Fibroblast of lung (primary cell): ENCODE data around the gene RALY. TPM values are rescaled to one million over a fixed set of nuclear protein-coding genes. Genes with fewer than 3 reads are reported as not detected.

ENCODE experiments used
- DNase-seq, 2 donors: peaks; one replicate each; pipeline versions ENCODE4 v3.0.0 to v3.0.0-alpha.2; 2010; ENCODE audit warnings: low read depth in 2 of 2
- H2AFZ ChIP-seq: 2 replicates; pipeline ENCODE4 v1.5.1; 2012; ENCODE audit warnings: low read length, control low read depth, inconsistent platforms
- H3K27ac ChIP-seq: 2 replicates; pipeline ENCODE4 v1.5.1; 2011; ENCODE audit warnings: low read length, control low read depth; ENCODE audit not compliant: insufficient read depth
- H3K27me3 ChIP-seq: 2 replicates; pipeline ENCODE4 v1.5.1; 2011; ENCODE audit warnings: mild to moderate bottlenecking, low read length; ENCODE audit not compliant: control insufficient read depth, insufficient read depth
- H3K36me3 ChIP-seq: 2 replicates; pipeline ENCODE4 v1.5.1; 2011; ENCODE audit warnings: low read length; ENCODE audit not compliant: control insufficient read depth, insufficient read depth
- H3K4me1 ChIP-seq: 2 replicates; pipeline ENCODE4 v1.5.1; 2011; ENCODE audit warnings: low read length; ENCODE audit not compliant: control insufficient read depth, insufficient read depth; ENCODE audit errors: extremely low read depth
- H3K4me2 ChIP-seq: 2 replicates; pipeline ENCODE4 v1.5.1; 2011; ENCODE audit warnings: low read length, control low read depth; ENCODE audit not compliant: insufficient read depth; ENCODE audit errors: extremely low read depth
- H3K4me3 ChIP-seq, 4 experiments: fragments of 200-600 bp in 1 of 4; sonication (generic) in 1 of 4; replicated peaks in 1 of 4; 2 replicates each; pipeline ENCODE4 v1.5.1; 2011 to 2016; ENCODE audit warnings: low read length in 4 of 4, low read depth in 3 of 4, mild to moderate bottlenecking in 3 of 4, control low read depth in 2 of 4, inconsistent platforms in 1 of 4, mixed read lengths in 1 of 4; ENCODE audit not compliant: insufficient read depth in 1 of 4; ENCODE audit errors: control extremely low read depth in 1 of 4
- H3K79me2 ChIP-seq: 2 replicates; pipeline ENCODE4 v1.5.1; 2012; ENCODE audit warnings: mild to moderate bottlenecking, low read length, inconsistent platforms; ENCODE audit not compliant: control insufficient read depth, insufficient read depth
- H3K9ac ChIP-seq: 2 replicates; pipeline ENCODE4 v1.5.1; 2011; ENCODE audit warnings: mild to moderate bottlenecking, low read length, control low read depth; ENCODE audit not compliant: insufficient read depth
- H3K9me3 ChIP-seq: 2 replicates; pipeline ENCODE4 v1.5.1; 2012; ENCODE audit warnings: low read depth, low read length; ENCODE audit not compliant: control insufficient read depth, insufficient read depth
- H4K20me1 ChIP-seq: 2 replicates; pipeline ENCODE4 v1.5.1; 2011; ENCODE audit warnings: low read length; ENCODE audit not compliant: control insufficient read depth, insufficient read depth; ENCODE audit errors: extremely low read depth
- EZH2 ChIP-seq: IDR thresholded peaks from 2 replicates; pipeline ENCODE4 v1.5.1; 2012; ENCODE audit warnings: low read length, control low read depth, mild to moderate bottlenecking; ENCODE audit errors: missing control alignments
- polyA plus RNA-seq, 2 donors: library from polyadenylated mRNA; depleted of rRNA in 1 of 2; stranded (reverse) in 1 of 2; unstranded in 1 of 2; fragments of >200 nt; gene quantifications; 2 replicates each; pipeline ENCODE4 v1.2.1, GENCODE V29; 2011 to 2012; ENCODE audit warnings: missing spikeins in 1 of 2
- total RNA-seq: library from RNA; depleted of rRNA; stranded (reverse); fragments of >200 nt; gene quantifications from 2 replicates; pipeline ENCODE4 v1.2.1, GENCODE V29; 2014
- TF ChIP-seq, protein P1 (sequence below), 2 donors: IDR thresholded peaks in 1 of 2; conservative IDR thresholded peaks in 1 of 2; 1 replicate in 1 of 2; 2 replicates in 1 of 2; pipeline ENCODE4 v1.5.1; 2011 to 2012; ENCODE audit warnings: low read length in 2 of 2, control low read depth in 1 of 2, inconsistent platforms in 1 of 2, low read depth in 1 of 2, mild to moderate bottlenecking in 1 of 2

RALY gene
- total and polyA plus RNA-seq, 2 donors (not counting 1 experiment from before 2014, with no cell fraction given): 54.5 to 57.1 TPM

DNA sequence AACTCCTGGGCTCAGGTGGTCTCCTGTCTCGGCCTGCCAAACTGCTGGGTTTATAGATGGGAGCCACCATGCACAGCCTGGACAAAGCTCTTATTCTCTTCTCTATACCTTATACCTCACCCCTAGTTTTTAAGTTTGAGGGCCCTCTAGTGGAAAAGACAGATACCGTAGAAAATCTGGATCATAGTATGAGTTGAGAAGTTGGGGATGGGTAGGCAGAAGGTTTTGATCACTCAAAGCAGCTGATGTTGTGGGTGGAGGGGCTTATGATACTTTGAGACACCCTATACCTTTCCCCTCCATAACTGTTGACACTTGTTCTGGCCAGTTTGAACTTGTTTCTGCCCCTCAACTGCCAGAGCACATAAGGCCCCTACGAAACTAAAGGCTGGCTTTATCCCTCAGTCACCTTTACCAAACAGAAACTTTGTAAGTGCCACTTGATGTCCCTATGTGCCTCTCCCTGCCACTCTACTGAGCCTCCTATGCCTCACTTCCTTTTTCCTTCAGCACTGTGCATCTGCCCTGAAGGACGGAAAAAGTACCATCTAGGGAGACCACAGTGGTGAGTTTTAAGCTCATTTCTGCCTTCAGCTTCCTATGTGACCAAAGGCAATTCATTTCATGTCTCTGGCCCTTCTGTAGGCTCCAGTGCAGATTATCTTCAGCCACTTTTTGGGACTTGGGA, 28.6 kb downstream of the RALY start:
- peak in 1 of 2 donors; percentile 45 for DNase-seq

DNA sequence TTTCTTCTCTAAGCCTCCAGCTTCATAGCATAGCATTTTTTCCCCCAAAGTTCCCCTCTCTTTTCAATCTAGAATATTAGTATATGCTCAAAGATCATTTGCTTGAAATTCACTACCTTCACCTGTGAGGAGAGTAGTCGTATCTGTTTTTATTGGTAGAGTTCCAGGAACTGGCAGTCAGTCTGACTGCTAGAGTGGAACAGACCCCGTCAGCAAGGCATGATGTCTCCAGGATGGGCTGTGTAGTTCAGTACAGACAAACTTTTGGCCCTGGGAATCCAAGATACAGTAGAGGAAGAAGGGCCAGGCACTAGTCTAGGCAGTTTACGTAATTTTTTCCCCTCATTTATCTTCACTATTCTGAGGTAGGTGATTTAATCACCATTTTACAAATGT, 29.1 kb downstream of the RALY start:
- Histone ChIP-seq H4K20me1 (no peaks in the 10 kb centered on the region), H3K9ac (no peak overlapping the region), H3K27ac (no peak overlapping the region), H3K36me3 (no peaks in the 10 kb centered on the region), H3K4me1 (peaks cover 5% of the 10 kb centered on the region), H3K9me3 (no peaks in the 10 kb centered on the region), H3K4me2 (no peak overlapping the region), H2AFZ (no peak overlapping the region), H3K27me3 (no peaks in the 10 kb centered on the region), H3K4me3 (no peak overlapping the region), H3K79me2 (peaks cover 76% of the 10 kb centered on the region)
- TF ChIP-seq, protein P1, sequence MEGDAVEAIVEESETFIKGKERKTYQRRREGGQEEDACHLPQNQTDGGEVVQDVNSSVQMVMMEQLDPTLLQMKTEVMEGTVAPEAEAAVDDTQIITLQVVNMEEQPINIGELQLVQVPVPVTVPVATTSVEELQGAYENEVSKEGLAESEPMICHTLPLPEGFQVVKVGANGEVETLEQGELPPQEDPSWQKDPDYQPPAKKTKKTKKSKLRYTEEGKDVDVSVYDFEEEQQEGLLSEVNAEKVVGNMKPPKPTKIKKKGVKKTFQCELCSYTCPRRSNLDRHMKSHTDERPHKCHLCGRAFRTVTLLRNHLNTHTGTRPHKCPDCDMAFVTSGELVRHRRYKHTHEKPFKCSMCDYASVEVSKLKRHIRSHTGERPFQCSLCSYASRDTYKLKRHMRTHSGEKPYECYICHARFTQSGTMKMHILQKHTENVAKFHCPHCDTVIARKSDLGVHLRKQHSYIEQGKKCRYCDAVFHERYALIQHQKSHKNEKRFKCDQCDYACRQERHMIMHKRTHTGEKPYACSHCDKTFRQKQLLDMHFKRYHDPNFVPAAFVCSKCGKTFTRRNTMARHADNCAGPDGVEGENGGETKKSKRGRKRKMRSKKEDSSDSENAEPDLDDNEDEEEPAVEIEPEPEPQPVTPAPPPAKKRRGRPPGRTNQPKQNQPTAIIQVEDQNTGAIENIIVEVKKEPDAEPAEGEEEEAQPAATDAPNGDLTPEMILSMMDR (conservative IDR thresholded peaks at IDR 0.05 in 1 of 2, IDR thresholded peaks at IDR 0.05 in 1 of 2; ENCODE audit: low read depth in 1 of 2, low read length in 2 of 2): no peak
- no peak for TF ChIP-seq EZH2
- DNase-seq: no peak

More for the DNA sequence above, 28.6 kb downstream of the RALY start:
- H3K27me3 ChIP-seq: no peaks in the 10 kb centered on the region
- H3K79me2 ChIP-seq: peaks cover 70% of the 10 kb centered on the region
- H2AFZ ChIP-seq: no peak overlapping the region
- no peak overlapping the region for H3K4me2 ChIP-seq
- H4K20me1 ChIP-seq: peaks cover 1% of the 10 kb centered on the region
- no peaks in the 10 kb centered on the region for H3K36me3 ChIP-seq
- TF ChIP-seq, protein P1 (conservative IDR thresholded peaks at IDR 0.05 in 1 of 2, IDR thresholded peaks at IDR 0.05 in 1 of 2; ENCODE audit: low read depth in 1 of 2, low read length in 2 of 2): peak in 1 of 2 donors; percentile 49
- no peak for TF ChIP-seq EZH2
- peaks cover 8% of the 10 kb centered on the region for H3K4me1 ChIP-seq
- H3K4me3 ChIP-seq: no peak overlapping the region
- H3K27ac ChIP-seq: no peak overlapping the region
- H3K9ac ChIP-seq: no peak overlapping the region
- no peaks in the 10 kb centered on the region for H3K9me3 ChIP-seq

DNA sequence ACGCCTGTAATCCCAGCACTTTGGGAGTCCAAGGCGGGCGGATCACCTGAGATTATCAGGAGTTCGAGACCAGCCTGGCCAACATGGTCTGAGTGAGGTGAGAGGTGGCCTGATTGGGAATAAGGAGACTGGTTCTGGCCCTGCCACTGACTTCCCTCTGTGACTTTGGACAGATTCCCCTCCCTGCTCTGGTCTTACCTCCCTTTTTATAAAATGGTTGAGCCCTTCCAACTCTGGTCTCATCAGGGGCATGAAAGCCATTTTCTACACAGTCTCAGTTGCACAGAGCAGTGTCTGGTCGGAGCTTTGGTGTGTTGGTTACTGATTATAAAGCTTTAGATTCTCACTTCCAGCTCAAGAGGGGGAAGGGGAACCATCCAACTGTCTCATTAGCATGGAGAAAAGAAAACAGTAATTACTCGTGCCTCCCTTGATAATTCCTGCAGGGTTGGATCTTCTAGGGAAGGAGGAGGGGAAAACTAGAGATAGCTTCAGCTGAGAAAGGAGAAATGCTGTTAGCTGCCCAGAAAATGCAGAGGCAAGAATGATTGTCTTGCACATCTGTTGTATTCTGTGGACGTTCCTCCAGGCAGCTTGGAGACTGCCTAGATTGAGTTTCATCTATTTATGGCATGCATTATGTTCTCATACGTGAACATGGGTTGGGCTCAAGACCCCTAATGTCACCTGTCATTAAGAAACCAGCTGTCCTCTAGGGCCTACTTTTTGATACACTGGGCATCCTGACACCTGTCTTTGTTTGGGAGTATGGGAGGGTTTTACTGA, 30.4 kb downstream of the RALY start:
- no peaks in the 10 kb centered on the region for H3K9me3 ChIP-seq
- H3K4me2 ChIP-seq: no peak overlapping the region
- peaks cover 73% of the 10 kb centered on the region for H3K79me2 ChIP-seq
- no peak overlapping the region for H2AFZ ChIP-seq
- no peaks in the 10 kb centered on the region for H3K27me3 ChIP-seq
- H3K4me1 ChIP-seq: no peaks in the 10 kb centered on the region
- TF ChIP-seq, protein P1 (conservative IDR thresholded peaks at IDR 0.05 in 1 of 2, IDR thresholded peaks at IDR 0.05 in 1 of 2; ENCODE audit: low read depth in 1 of 2, low read length in 2 of 2): no peak
- no peak for TF ChIP-seq EZH2
- H3K9ac ChIP-seq: no peak overlapping the region
- H4K20me1 ChIP-seq: no peaks in the 10 kb centered on the region
- no peaks in the 10 kb centered on the region for H3K36me3 ChIP-seq
- DNase-seq: no peak
- H3K27ac ChIP-seq: no peak overlapping the region
- no peak overlapping the region for H3K4me3 ChIP-seq
